Left kidney (tissue), 8 donors: ENCODE data around the gene KIR2DL3. TPM values are rescaled to one million over a fixed set of nuclear protein-coding genes. Genes with fewer than 3 reads are reported as not detected.
"Not testable (repeated sequence)": the region's sequence is repeated elsewhere in the genome, so short reads cannot be mapped to it uniquely, and the experiment has no call there.

Experiments used
- DNase-seq: peaks from one replicate; pipeline ENCODE4 v3.0.0-alpha.2; 2013
- long read RNA-seq, 8 donors: transcript quantifications; one replicate each; lab custom pipeline, GENCODE V29; 2026
- polyA plus RNA-seq: library from polyadenylated mRNA; unstranded; fragments of 120-200 nt; gene quantifications from one replicate; pipeline ENCODE4 v1.2.1, GENCODE V29; 2013; ENCODE audit not compliant: insufficient read length

The KIR2DL3 gene
- not detected for polyA plus RNA-seq
- long read RNA-seq, donor 1: 0 reads
- long read RNA-seq, donor 2: 0 reads
- long read RNA-seq, donor 3: 0 reads
- long read RNA-seq, donor 4: 0 reads
- long read RNA-seq, donor 5: 0 reads
- long read RNA-seq, donor 6: 0 reads
- long read RNA-seq, donor 7: 0 reads
- long read RNA-seq, donor 8: 0 reads

DNA sequence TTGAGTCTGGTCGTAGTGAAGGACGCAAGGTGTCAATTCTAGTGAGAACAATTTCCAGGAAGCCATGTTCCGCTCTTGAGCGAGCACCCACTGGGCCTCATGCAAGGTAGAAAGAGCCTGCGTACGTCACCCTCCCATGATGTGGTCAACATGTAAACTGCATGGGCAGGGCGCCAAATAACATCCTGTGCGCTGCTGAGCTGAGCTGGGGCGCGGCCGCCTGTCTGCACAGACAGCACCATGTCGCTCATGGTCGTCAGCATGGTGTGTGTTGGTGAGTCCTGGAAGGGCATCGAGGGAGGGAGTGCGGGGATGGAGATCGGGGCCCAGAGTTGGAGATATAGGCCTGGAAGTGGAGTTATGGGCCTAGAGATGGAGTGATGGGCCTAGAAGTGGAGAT, at the start of gene KIR2DL3:
KIR2DL3 (plus strand) TSS at position 208 of the 400 bp plus-strand sequence; CDS start at position 241, 33 bp downstream.
- not testable (repeated sequence) for DNase-seq

- DNase-seq: no peak
These were observed 46.6 kb upstream of the KIR2DL3 start for GRCh38 chr19:54691582-54692297.

DNA sequence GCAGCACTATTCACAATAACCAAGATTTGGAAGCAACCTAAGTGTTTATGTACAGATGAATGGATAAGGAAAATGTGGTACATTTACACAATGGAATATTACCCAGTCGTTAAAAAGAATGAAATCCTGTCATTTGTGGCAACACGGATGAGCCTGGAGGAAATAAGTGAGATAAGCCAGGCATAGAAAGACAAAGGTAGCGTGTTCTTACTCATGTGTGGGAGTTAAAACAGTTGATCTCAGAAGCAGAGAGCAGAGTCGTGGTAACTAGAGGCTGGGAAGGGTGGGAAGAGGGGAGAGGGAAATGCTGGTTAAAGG, 46.1 kb upstream of the KIR2DL3 start:
- DNase-seq: no peak

DNA sequence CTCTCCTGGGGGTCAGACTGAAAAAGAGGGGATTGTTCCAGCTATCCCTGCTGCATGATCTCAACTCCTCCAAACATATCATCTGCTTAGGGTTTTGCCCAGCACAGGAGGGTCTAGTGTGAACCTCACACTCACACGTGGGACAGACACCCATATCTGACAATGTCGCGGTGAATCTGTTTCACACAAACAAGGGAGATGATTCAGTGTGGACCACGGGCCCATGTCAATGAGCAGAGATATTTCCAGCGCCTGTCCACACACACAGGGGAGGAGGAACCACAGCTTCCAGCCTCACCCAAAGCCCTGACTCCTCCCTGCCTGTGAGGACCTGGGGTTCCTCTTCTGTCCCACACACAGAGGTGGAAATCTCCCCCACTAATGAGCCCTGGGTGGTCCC, 43.7 kb upstream of the KIR2DL3 start:
- DNase-seq: no peak

GRCh38 chr19:54696117-54696548, 42.2 kb upstream of the KIR2DL3 start:
- DNase-seq: no peak

- DNase-seq: no peak
These were observed 41.5 kb upstream of the KIR2DL3 start for GRCh38 chr19:54696766-54697165.

DNA sequence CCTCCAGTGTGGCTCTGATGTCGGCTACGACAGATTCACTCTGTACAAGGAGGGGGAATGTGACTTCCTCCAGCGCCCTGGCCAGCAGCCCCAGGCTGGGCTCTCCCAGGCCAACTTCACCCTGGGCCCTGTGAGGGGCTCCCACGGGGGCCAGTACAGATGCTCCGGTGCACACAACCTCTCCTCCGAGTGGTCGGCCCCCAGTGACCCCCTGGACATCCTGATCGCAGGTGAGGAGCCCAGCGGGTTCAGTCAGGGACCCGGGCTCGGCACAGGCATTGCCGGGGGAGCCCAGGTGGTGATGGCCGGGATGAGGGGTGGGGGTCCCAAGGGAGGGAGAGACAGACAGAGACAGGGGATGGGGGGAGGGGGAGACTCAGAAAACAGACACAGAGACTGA, 40.6 kb upstream of the KIR2DL3 start:
- not testable (repeated sequence) for DNase-seq

- no peak for DNase-seq
These were observed 33.4 kb upstream of the KIR2DL3 start for GRCh38 chr19:54704928-54705327.

DNA sequence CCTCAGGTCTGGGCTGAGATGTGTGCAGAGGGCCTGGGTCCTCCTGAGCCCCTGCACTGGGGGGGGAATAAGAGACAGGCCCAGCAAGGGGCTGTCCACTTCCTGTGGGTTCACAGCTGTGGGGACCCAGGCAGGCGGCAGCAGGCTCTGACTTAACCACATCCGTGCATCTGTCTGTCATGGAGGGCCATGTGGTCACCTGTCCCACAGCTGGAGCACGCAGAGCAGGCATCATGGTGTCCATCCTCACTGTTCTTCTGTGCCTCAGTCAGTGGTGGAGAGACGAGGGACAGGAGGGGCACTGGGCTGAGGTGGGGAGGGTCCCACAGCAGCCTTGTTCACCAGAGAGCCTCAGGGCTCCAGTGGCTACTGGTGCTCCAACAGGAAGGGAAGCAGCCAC, 30.4 kb upstream of the KIR2DL3 start:
- DNase-seq: no peak

DNA sequence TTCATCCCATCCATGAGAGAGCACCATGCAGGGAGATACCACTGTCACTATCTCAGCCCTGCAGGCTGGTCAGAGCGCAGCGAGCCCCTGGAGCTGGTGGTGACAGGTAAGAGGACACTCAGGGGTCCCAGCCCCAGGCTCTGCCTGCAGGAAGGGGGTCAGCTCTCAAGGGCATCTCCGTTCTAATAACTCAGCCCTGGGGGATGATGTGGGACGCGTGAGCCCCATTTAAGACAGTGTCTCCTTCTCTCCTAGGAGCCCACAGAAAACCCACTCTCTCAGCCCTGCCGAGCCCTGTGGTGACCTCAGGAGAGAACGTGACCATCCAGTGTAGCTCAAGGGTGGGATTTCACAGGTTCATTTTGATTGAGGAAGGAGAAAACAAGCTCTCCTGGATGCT, 29.5 kb upstream of the KIR2DL3 start:
- no peak for DNase-seq

GRCh38 chr19:54709212-54709948, 28.9 kb upstream of the KIR2DL3 start:
- DNase-seq: no peak

DNA sequence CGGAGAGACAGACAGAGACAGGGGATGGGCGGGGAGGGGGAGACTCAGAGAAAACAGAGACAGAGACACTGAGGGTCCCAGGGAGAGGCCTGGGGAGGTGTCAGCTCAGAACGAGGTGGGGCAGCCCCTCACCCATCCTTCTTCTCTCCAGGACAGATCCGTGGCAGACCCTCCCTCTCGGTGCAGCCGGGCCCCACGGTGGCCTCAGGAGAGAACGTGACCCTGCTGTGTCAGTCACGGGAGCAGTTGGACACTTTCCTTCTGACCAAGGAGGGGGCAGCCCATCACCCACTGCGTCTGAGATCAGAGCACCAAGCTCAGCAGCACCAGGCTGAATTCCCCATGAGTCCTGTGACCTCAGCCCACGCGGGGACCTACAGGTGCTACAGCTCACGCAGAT, 28.4 kb upstream of the KIR2DL3 start:
- not testable (repeated sequence) for DNase-seq

GRCh38 chr19:54724142-54724541, 14.2 kb upstream of the KIR2DL3 start, which contains the start of gene KIR3DL3:
KIR3DL3 (plus strand) TSS chr19:54724442; CDS start chr19:54724497, 55 bp downstream.
- no peak for DNase-seq

GRCh38 chr19:54724644-54725043, 13.7 kb upstream of the KIR2DL3 start:
- no peak for DNase-seq

DNA sequence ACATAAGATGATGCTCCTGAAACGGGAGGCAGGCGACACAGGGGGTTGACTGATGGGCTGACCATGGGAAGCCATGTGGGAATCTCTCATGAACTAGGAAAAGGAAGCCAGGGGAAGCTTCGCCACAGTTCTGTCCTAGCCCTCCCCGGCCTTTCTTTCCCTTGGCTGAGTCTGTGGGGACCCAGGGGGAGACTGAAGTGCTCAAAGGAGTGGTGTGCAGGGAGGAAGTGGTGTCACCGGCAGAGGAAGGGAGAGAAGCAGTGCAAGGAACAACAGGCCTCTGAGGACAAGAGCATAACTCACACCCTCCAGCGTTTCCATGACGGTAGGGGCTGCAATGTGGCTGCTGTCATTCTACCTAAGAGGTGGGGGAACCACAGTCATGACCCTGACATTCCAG, 13.0 kb upstream of the KIR2DL3 start:
- DNase-seq: no peak

GRCh38 chr19:54727562-54727961, 10.8 kb upstream of the KIR2DL3 start:
- DNase-seq: no peak

GRCh38 chr19:54728167-54728566, 10.1 kb upstream of the KIR2DL3 start:
- no peak for DNase-seq

- no peak for DNase-seq
These were observed 8.7 kb upstream of the KIR2DL3 start for GRCh38 chr19:54729416-54730188.

DNA sequence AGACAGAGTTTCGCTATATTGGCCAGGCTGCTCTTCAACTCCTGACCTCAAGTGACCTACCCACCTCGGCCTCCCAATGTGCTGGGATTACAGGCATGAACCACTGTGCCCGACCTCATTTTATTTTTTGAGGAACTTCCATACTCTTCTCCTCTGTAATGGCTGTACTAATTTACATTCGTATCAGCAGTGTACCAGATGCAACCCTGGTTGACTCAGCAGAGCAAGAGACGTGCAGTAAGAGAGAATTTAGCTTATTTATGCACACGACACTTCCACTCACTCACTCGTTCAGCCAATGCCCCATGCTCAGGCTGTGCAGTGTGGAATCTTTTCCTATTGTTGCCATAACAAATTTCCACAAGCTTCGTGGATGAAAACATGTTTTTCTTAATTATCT, 7.1 kb upstream of the KIR2DL3 start:
- no peak for DNase-seq

DNA sequence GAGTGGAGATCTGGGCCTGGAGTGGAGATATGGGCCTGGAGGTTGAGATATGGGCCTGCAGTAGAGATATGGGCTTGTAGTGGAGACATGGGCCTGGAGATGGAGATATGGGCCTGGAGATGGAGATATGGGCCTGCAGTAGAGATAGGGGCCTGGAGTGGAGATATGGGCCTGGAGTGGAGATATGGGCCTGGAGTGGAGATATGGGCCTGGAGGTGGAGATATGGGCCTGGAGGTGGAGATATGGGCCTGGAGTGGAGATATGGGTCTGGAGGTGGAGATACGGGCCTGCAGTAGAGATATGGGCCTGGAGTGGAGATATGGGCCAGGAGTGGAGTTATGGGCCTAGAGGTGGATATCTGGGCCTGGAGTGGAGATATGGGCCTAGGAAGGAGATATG, 402 bp downstream of the KIR2DL3 start:
- DNase-seq: no peak

DNA sequence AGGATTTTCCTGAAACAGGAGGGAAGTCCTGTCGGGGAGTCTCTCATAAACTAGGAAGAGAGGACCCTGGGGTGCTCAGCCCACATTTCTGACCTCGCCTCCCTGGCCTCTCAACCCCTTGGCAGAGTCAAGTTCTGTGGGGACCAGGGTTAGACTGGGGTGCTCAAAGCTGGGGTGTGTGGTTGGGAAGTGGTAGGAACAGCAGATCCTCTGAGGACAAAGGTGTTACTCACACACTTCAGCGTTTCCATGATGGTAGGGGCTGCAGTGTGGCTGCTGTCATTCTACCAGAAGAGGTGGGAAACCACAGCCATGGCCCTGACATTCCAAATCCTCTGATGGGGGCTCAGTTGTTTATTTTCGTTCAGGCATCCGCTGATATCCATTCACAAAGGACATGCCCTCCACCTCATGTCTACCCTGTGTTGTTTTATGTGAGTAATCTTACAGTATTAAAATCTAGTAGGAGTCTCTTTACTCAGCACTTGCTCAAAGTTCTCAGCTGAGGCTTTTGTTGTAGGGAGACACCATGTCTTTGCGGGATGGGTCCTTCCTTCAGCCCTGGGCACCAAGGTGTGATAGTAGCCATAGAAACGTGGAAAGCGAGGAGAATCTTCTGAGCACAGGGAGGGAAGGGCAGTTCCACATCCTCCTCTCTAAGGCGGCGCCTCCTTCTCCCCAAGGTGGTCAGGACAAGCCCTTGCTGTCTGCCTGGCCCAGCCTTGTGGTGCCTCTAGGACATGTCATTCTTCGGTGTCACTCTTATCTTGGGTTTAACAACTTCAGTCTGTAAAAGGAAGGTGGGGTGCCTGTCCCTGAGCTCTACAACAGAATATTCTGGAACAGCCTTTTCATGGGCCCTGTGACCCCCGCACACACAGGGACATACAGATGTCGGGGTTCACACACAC, 1.5 kb downstream of the KIR2DL3 start:
- DNase-seq: no peak
